Brain microvascular endothelial cell (primary cell): ENCODE measurements around the gene MYH15.

Experiments
- DNase-seq: peaks from one replicate; pipeline ENCODE4 v3.0.0-alpha.2; 2020
- H3K27ac ChIP-seq: fragments of 250-450 bp; sonication (Bioruptor Pico); 2 replicates; pipeline ENCODE4 v1.5.1; 2020; ENCODE audit warnings: mild to moderate bottlenecking, moderate library complexity
- H3K27me3 ChIP-seq: fragments of 250-450 bp; sonication (Bioruptor Pico); replicated peaks from 2 replicates; pipeline ENCODE4 v1.5.1; 2020; ENCODE audit warnings: mild to moderate bottlenecking
- H3K36me3 ChIP-seq: fragments of 250-450 bp; sonication (Bioruptor Pico); replicated peaks from 2 replicates; pipeline ENCODE4 v1.5.1; 2020; ENCODE audit warnings: mild to moderate bottlenecking
- H3K4me3 ChIP-seq: 2 replicates; pipeline ENCODE4 v1.5.1; 2011; ENCODE audit warnings: low read depth, mild to moderate bottlenecking, control low read depth, low read length, moderate library complexity
- CTCF ChIP-seq: IDR thresholded peaks from 2 replicates; pipeline ENCODE4 v1.5.1; 2011; ENCODE audit warnings: low read depth, mild to moderate bottlenecking, moderate library complexity, low read length, control low read depth, inconsistent platforms; ENCODE audit errors: missing control alignments
- in situ Hi-C: cut with HindIII; loops from 2 replicates; pipeline ENCODE4 v1.10.0; 2017; ENCODE audit warnings: low sequenced_read_pairs, low pct_ligation_motif_present

The MYH15 gene

GRCh38 chr3:108528459-108529252 is 18.3 kb upstream of the MYH15 start:
- H3K27ac ChIP-seq = no peak overlapping the region
- no peak for DNase-seq
- H3K27me3 ChIP-seq = no peaks in the 10 kb centered on the region
- H3K36me3 ChIP-seq = no peaks in the 10 kb centered on the region
- H3K4me3 ChIP-seq = no peak overlapping the region
- no peak for TF ChIP-seq CTCF
- in situ Hi-C loops = no loop called here

GRCh38 chr3:108527817-108528216 is 17.4 kb upstream of the MYH15 start:
- no peak overlapping the region for H3K4me3 ChIP-seq
- TF ChIP-seq CTCF = no peak
- in situ Hi-C loops = no loop called here
- DNase-seq = no peak
- no peak overlapping the region for H3K27ac ChIP-seq
- H3K27me3 ChIP-seq = no peaks in the 10 kb centered on the region
- H3K36me3 ChIP-seq = no peaks in the 10 kb centered on the region

GRCh38 chr3:108527109-108527508 is 16.7 kb upstream of the MYH15 start:
- Histone ChIP-seq H3K27me3 (no peaks in the 10 kb centered on the region), H3K27ac (no peak overlapping the region), H3K36me3 (no peaks in the 10 kb centered on the region), H3K4me3 (no peak overlapping the region)
- no peak for DNase-seq
- TF ChIP-seq CTCF = no peak
- in situ Hi-C loops = no loop called here

- no peak overlapping the region for H3K4me3 ChIP-seq
- H3K36me3 ChIP-seq = no peaks in the 10 kb centered on the region
- TF ChIP-seq CTCF = no peak
- no peak overlapping the region for H3K27ac ChIP-seq
- in situ Hi-C loops = no loop called here
- no peaks in the 10 kb centered on the region for H3K27me3 ChIP-seq
- DNase-seq = no peak
Observed at GRCh38 chr3:108525971-108526370, 15.6 kb upstream of the MYH15 start.

DNA sequence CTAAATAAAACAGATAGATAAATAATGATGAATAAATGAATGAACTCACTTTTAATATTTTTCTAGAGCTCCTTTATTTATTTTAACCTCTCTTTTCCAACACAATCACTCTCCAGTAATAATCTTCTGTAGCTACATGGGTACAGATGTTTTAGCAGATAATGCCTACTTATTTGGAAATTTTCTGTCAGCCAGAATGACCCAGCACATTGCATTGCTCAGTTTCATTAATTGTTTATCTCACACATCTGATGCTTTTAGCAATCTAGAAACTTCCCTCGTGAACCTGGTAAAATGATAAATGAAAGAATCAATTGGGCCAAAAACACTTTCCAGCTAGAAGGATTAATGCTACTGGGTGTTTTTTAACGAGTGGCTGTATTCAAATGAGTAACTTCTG is 14.9 kb upstream of the MYH15 start:
- in situ Hi-C loops = no loop called here
- Histone ChIP-seq H3K36me3 (no peaks in the 10 kb centered on the region), H3K4me3 (no peak overlapping the region), H3K27me3 (no peaks in the 10 kb centered on the region), H3K27ac (no peak overlapping the region)
- TF ChIP-seq CTCF = no peak
- DNase-seq = no peak

DNA sequence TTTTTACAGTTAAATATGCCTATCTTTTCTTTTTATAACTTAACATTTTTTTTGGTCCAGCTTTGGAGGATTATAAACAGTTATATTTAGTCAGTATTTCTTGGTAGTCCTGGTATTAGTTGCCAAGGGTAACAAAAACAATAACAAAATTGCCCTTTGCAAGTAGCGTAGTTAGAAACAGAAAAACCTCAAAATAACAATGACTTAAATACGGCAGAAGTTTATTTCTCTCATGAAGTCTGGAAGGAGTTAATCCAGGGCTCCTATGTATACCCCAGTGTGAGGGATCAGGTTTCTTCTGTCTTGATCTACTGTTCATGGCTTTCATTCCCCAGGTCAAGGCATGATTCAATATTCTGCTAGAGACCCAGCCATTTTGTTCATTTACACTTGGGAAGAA is 14.1 kb upstream of the MYH15 start:
- Histone ChIP-seq H3K27me3 (no peaks in the 10 kb centered on the region), H3K36me3 (no peaks in the 10 kb centered on the region), H3K4me3 (no peak overlapping the region), H3K27ac (no peak overlapping the region)
- no peak for TF ChIP-seq CTCF
- in situ Hi-C loops = no loop called here
- no peak for DNase-seq
